OCI-LY7 (cell line): ENCODE results near the gene ACP1. TPM values are rescaled to one million over a fixed set of nuclear protein-coding genes. Genes with fewer than 3 reads are reported as not detected.

Source experiments
- BruUV-seq: library from RNA; stranded (reverse); fragments of 400-500 nt; replicated peaks from 2 replicates; lab custom pipeline; 2021; lab: Mats Ljungman, UMichigan
- CTCF ChIA-PET: fragments of 300-600 bp; sonication (Branson Sonifier 250); formaldehyde crosslinking; loops from one replicate; lab custom pipeline; 2022; ENCODE audit warnings: antibody characterized with exemption; ENCODE audit not compliant: unreplicated experiment; lab: Charles Lee
- POLR2A ChIA-PET: fragments of 300-600 bp; sonication (Branson Sonifier 250); formaldehyde crosslinking; loops from one replicate; lab custom pipeline; 2022; ENCODE audit warnings: antibody characterized with exemption; lab: Charles Lee
- DNase-seq: peaks from one replicate; pipeline ENCODE4 v3.0.0-alpha.2; 2015; ENCODE audit warnings: low spot score
- H2AFZ ChIP-seq: fragments of 200-600 bp; sonication (generic), shearing (Covaris generic); 2 replicates; pipeline ENCODE4 v1.6.1; 2014; ENCODE audit warnings: mild to moderate bottlenecking, antibody characterized with exemption, low read length, moderate library complexity
- H3K27ac ChIP-seq: fragments of 200-600 bp; sonication (generic); 2 replicates; pipeline ENCODE4 v1.5.1; 2014; ENCODE audit warnings: mixed run types, low read depth, mild to moderate bottlenecking, moderate library complexity, low read length, inconsistent platforms; ENCODE audit not compliant: poor library complexity, severe bottlenecking
- H3K36me3 ChIP-seq: fragments of 200-600 bp; sonication (generic); 2 replicates; pipeline ENCODE4 v1.6.1; 2014; ENCODE audit warnings: mild to moderate bottlenecking, antibody characterized with exemption, low read length, moderate library complexity, mixed read lengths; ENCODE audit not compliant: insufficient read depth
- H3K4me1 ChIP-seq: fragments of 200-600 bp; sonication (generic); 2 replicates; pipeline ENCODE4 v1.5.1; 2014; ENCODE audit warnings: mild to moderate bottlenecking, low read length; ENCODE audit not compliant: insufficient read depth, poor library complexity, severe bottlenecking
- H3K4me2 ChIP-seq: fragments of 200-600 bp; sonication (generic); 2 replicates; pipeline ENCODE4 v1.6.1; 2014; ENCODE audit warnings: mild to moderate bottlenecking, low read length
- H3K4me3 ChIP-seq: fragments of 200-600 bp; sonication (generic); 2 replicates; pipeline ENCODE4 v1.5.1; 2014; ENCODE audit warnings: mild to moderate bottlenecking, low read depth, low read length; ENCODE audit not compliant: poor library complexity, severe bottlenecking
- H3K79me2 ChIP-seq: fragments of 200-600 bp; sonication (generic); 2 replicates; pipeline ENCODE4 v1.6.1; 2016; ENCODE audit warnings: low read depth, mild to moderate bottlenecking, low read length, moderate library complexity, mixed read lengths; ENCODE audit not compliant: insufficient read depth
- H3K9me2 ChIP-seq: fragments of 200-600 bp; sonication (generic); 2 replicates; pipeline ENCODE4 v1.6.1; 2016; ENCODE audit warnings: mild to moderate bottlenecking, low read length, mixed read lengths; ENCODE audit not compliant: insufficient read depth
- H3K9me3 ChIP-seq: fragments of 200-600 bp; sonication (generic); 2 replicates; pipeline ENCODE4 v1.6.1; 2014; ENCODE audit warnings: mild to moderate bottlenecking, mixed run types, low read length, mixed read lengths
- H4K20me1 ChIP-seq: fragments of 200-600 bp; sonication (generic); 2 replicates; pipeline ENCODE4 v1.6.1; 2014; ENCODE audit warnings: mild to moderate bottlenecking, antibody characterized with exemption, low read length, moderate library complexity, mixed read lengths; ENCODE audit not compliant: insufficient read depth
- EZH2phosphoT487 ChIP-seq: fragments of 200-600 bp; sonication (generic); IDR thresholded peaks from 2 replicates; pipeline ENCODE4 v1.6.1; 2018; ENCODE audit warnings: low read depth, borderline replicate concordance, mild to moderate bottlenecking, mixed run types, antibody characterized with exemption, low read length, moderate library complexity, mixed read lengths
- intact Hi-C: fragments of 100-400 bp; cut with micrococcal nuclease; formaldehyde crosslinking; loops from one replicate; pipeline ENCODE4 v1.10.0; 2022; ENCODE audit not compliant: unreplicated experiment
- total RNA-seq, 2 experiments: library from RNA; depleted of rRNA in 1 of 2; stranded (reverse); fragments of >200 nt in 1 of 2; shearing (Covaris generic) in 1 of 2; gene quantifications; 2 replicates each; pipeline ENCODE4 v1.2.3, GENCODE V29; 2014 to 2022
- TF ChIP-seq, protein P1 (sequence below): fragments of 200-600 bp; sonication (generic); conservative IDR thresholded peaks from 2 replicates; pipeline ENCODE4 v1.5.1; 2014; ENCODE audit warnings: mild to moderate bottlenecking, antibody characterized with exemption, low read length, moderate library complexity, mixed read lengths

ACP1 gene
- total RNA-seq, 2 experiments from 2014 or later, result 99.0 to 124 TPM

DNA sequence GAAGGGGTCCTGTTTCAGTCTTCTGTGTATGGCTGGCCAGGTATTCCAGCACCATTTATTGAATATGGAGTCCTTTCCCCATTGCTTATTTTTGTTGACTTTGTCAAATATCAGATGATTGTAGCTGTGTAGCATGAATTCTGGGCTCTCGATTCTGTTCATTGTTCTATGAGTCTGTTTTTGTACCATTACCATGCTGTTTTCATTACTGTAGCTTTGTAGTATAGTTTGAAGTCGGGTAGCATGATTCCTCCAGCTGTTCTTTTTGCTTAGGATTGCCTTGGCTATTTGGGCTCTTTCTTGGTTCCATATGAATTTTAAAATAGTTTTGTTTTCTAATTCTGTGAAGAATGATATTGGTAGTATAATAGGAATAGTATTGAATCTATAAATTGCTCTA lies 6.9 kb upstream of the ACP1 start:
- Histone ChIP-seq H3K79me2 (no peaks in the 10 kb centered on the region), H2AFZ (no peak overlapping the region), H3K9me3 (peaks cover 14% of the 10 kb centered on the region), H3K36me3 (no peaks in the 10 kb centered on the region), H3K4me2 (no peak overlapping the region), H3K4me3 (no peak overlapping the region), H3K4me1 (no peaks in the 10 kb centered on the region), H4K20me1 (no peaks in the 10 kb centered on the region), H3K27ac (no peak overlapping the region), H3K9me2 (no peaks in the 10 kb centered on the region)
- POLR2A ChIA-PET, result interaction anchor here (0.8 to 1.2 kb wide), 3 partner anchors 16 to 24 kb away, joined by 3 read pairs; no protein-coding TSS in a partner anchor
- DNase-seq, result no peak
- TF ChIP-seq, protein P1, sequence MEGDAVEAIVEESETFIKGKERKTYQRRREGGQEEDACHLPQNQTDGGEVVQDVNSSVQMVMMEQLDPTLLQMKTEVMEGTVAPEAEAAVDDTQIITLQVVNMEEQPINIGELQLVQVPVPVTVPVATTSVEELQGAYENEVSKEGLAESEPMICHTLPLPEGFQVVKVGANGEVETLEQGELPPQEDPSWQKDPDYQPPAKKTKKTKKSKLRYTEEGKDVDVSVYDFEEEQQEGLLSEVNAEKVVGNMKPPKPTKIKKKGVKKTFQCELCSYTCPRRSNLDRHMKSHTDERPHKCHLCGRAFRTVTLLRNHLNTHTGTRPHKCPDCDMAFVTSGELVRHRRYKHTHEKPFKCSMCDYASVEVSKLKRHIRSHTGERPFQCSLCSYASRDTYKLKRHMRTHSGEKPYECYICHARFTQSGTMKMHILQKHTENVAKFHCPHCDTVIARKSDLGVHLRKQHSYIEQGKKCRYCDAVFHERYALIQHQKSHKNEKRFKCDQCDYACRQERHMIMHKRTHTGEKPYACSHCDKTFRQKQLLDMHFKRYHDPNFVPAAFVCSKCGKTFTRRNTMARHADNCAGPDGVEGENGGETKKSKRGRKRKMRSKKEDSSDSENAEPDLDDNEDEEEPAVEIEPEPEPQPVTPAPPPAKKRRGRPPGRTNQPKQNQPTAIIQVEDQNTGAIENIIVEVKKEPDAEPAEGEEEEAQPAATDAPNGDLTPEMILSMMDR, result no peak
- TF ChIP-seq EZH2phosphoT487, result no peak
- no TSS peak for BruUV-seq
- intact Hi-C loops, result no loop called here
- CTCF ChIA-PET, result no interaction called here

DNA sequence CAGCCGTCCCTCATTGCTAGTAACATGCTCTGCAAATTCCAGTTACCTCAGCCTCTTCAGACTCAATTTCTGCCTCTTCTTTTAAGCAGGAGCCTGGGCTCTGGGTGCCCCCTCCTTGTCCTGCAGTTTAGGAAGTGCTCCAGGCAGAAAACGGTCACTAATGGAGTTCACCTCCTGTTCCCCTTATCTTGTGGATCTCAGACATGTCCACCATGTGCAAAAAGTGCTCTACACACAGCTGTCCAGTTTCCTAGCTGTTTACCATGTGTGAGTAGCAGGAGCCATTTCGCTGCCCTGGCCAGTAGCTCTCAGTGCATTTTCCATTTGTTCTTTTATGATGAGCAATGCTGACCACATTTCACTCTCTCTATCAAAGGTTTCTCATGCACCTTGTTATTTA lies 5.8 kb upstream of the ACP1 start:
- ChIA-PET CTCF (no interaction called here), POLR2A (interaction anchor here (0.6 kb wide), 1 partner anchor 1717 kb away, joined by 3 read pairs; no protein-coding TSS in a partner anchor)
- H3K4me1 ChIP-seq, result peaks cover 8% of the 10 kb centered on the region
- H3K27ac ChIP-seq, result no peak overlapping the region
- no peak overlapping the region for H2AFZ ChIP-seq
- H3K4me2 ChIP-seq, result no peak overlapping the region
- intact Hi-C loops, result no loop called here
- H3K9me2 ChIP-seq, result no peaks in the 10 kb centered on the region
- H3K79me2 ChIP-seq, result no peaks in the 10 kb centered on the region
- no peak for DNase-seq
- peaks cover 14% of the 10 kb centered on the region for H3K9me3 ChIP-seq
- H4K20me1 ChIP-seq, result no peaks in the 10 kb centered on the region
- H3K36me3 ChIP-seq, result no peaks in the 10 kb centered on the region
- H3K4me3 ChIP-seq, result no peak overlapping the region
- no TSS peak for BruUV-seq
- TF ChIP-seq EZH2phosphoT487, result no peak
- TF ChIP-seq, protein P1, result no peak

DNA sequence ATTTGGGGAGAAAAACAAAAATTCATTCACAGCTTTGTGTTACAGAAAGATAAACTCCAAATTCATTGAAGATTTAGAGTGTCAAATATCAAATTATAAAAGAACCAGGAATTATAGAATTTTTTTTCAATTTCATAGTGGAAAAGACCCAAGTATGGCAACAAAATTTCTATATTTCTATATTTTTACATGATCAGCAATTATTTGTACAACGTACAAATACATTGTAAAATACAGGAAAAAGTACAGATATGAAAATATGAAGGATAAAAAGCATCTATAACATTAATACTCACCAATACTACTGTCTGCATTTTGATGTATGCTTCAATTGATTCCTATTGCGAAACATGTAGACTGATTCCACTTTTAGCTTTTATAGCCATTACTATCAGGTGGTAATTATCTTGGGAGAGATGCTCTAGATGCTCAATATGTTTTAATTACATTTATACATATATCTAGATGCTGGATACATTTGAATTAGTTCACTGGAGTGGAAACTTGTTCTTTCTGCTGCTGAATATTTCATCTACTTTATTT lies 4.9 kb upstream of the ACP1 start:
- peaks cover 12% of the 10 kb centered on the region for H3K4me1 ChIP-seq
- BruUV-seq, result no TSS peak
- no peak overlapping the region for H3K4me2 ChIP-seq
- POLR2A ChIA-PET, result no interaction called here
- no peak overlapping the region for H3K4me3 ChIP-seq
- H3K9me2 ChIP-seq, result no peaks in the 10 kb centered on the region
- intact Hi-C loops, result loop anchor here (10.0 kb wide), 1 partner anchor 175 kb away; no protein-coding TSS in a partner anchor
- no peak overlapping the region for H3K27ac ChIP-seq
- no peaks in the 10 kb centered on the region for H4K20me1 ChIP-seq
- no peak for DNase-seq
- CTCF ChIA-PET, result no interaction called here
- H3K36me3 ChIP-seq, result no peaks in the 10 kb centered on the region
- no peak overlapping the region for H2AFZ ChIP-seq
- TF ChIP-seq EZH2phosphoT487, result no peak
- TF ChIP-seq, protein P1, result no peak
- H3K79me2 ChIP-seq, result peaks cover under 1% of the 10 kb centered on the region; the same call in 1 of the 2 replicates
- peaks cover 14% of the 10 kb centered on the region for H3K9me3 ChIP-seq
